ENCODE results near the gene TOM1L2.

Gene TOM1L2

GRCh38 chr17:17806611-17807274 is 165.5 kb downstream of the TOM1L2 start:
- DNase-seq (ENCODE audit: low read depth): no peak

- no peak for DNase-seq (ENCODE audit: low read depth)
Measured at GRCh38 chr17:17806035-17806434, 166.2 kb downstream of the TOM1L2 start.

DNA sequence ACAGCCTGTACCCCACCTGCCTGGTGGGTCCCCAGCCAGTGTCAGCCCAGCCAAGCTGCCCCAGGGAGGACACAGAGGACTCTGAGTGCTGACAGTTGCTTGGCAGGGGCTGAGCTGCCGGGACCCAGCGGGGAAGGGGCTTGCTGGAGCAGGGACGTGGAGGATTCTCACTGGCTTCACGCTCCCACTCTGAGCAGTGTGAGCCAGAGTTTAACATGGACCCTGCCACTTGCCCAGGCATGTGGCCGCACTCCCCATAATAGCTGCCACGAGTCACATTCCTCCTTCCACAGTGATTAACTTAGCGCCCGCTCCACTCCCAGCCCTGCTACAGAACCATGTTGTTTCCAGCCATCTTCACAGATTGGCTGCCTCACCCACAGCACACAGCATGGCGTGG is 166.6 kb downstream of the TOM1L2 start:
- no peak for DNase-seq (ENCODE audit: low read depth)

GRCh38 chr17:17804007-17804406 is 168.2 kb downstream of the TOM1L2 start:
- no peak for DNase-seq (ENCODE audit: low read depth)

GRCh38 chr17:17801800-17802481 is 170.3 kb downstream of the TOM1L2 start:
- no peak for DNase-seq (ENCODE audit: low read depth)

GRCh38 chr17:17800504-17801021 is 171.6 kb downstream of the TOM1L2 start:
- no peak for DNase-seq (ENCODE audit: low read depth)

DNA sequence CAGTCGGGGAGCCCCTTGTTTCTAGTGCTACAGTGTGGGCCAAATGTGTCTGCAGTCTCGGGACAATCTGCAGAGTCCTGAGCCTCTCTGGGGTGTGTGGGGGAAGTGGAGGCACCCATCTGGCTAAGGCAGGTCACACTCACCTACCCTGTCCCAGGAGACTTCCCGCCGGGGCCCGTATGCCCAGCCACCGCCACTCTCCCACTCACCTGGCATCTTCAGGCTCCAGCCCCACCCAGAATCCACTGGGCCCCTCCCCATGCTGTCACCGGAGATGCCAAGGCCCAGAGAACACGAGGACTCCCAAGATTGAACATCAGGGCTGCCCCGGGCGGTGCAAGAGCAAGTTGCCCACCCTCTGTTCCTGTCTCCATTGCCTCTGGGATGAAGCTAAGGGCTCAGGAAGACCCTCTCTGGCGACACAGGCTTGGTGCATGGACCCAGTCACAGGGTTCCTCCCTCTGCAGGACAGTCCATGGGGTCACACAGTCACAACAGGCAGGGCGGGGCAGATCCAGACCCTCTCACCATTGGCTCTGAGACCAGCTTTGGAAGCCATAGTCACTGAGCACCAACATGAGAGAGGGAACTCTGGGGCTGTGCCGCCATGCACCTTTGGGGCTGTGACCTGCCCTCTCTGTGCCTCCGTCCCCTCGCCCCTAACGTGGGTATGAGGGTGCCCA is 173.5 kb downstream of the TOM1L2 start:
- DNase-seq (ENCODE audit: low read depth): no peak

- no peak for DNase-seq (ENCODE audit: low read depth)
Measured at GRCh38 chr17:17798010-17798556, 174.1 kb downstream of the TOM1L2 start.

- no peak for DNase-seq (ENCODE audit: low read depth)
Measured at GRCh38 chr17:17797119-17797809, 174.9 kb downstream of the TOM1L2 start.

DNA sequence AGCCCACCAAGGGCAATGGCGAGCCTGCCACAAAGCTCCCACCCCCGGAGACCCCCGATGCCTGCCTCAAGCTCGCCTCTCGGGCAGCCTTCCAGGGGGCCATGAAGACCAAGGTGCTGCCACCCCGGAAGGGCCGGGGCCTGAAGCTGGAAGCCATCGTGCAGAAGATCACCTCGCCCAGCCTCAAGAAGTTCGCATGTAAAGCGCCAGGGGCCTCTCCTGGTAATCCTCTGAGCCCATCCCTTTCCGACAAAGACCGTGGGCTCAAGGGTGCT is 175.5 kb downstream of the TOM1L2 start:
- DNase-seq (ENCODE audit: low read depth): no peak

DNA sequence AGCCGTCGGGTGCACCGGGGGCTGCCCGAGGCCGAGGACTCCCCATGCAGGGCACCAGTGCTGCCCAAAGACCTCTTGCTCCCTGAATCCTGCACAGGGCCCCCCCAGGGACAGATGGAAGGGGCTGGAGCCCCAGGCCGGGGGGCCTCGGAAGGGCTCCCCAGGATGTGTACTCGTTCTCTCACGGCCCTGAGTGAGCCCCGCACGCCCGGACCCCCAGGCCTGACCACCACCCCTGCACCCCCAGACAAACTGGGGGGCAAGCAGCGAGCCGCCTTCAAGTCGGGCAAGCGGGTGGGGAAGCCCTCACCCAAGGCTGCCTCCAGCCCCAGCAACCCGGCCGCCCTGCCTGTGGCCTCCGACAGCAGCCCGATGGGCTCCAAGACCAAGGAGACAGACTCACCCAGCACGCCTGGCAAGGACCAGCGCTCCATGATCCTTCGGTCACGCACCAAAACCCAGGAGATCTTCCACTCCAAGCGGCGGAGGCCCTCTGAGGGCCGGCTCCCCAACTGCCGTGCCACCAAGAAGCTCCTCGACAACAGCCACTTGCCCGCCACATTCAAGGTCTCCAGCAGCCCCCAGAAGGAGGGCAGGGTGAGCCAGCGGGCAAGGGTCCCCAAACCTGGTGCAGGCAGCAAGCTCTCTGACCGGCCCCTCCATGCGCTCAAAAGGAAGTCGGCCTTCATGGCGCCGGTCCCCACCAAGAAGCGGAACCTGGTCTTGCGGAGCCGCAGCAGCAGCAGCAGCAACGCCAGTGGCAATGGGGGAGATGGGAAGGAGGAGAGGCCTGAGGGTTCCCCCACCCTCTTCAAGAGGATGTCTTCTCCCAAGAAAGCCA is 176.0 kb downstream of the TOM1L2 start:
- DNase-seq (ENCODE audit: low read depth): no peak

DNA sequence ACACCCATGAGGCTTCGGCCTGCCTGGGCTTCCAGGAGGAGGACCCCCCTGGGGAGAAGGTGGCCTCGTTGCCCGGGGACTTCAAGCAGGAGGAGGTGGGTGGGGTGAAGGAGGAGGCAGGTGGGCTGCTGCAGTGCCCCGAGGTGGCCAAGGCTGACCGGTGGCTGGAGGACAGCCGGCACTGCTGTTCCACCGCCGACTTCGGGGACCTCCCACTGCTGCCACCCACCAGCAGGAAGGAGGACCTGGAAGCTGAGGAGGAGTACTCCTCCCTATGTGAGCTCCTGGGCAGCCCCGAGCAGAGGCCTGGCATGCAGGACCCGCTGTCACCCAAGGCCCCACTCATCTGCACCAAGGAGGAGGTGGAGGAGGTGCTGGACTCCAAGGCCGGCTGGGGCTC is 176.9 kb downstream of the TOM1L2 start:
- DNase-seq (ENCODE audit: low read depth): no peak

- DNase-seq (ENCODE audit: low read depth): no peak
Measured at GRCh38 chr17:17794382-17794781, 177.8 kb downstream of the TOM1L2 start.

Measured in stimulated activated CD8-positive, alpha-beta memory T cell treated with anti-CD3 and anti-CD28 coated beads, Interleukin-4, amount 100 ng/mL, for 24 hours (primary cell).